Epithelial cell of esophagus (primary cell): ENCODE results near the gene TMEM125.

Source experiments
- DNase-seq: peaks from one replicate; pipeline ENCODE4 v3.0.0; 2010; ENCODE audit warnings: low read depth
- H3K4me3 ChIP-seq: 2 replicates; pipeline ENCODE4 v1.5.1; 2011; ENCODE audit warnings: mild to moderate bottlenecking, low read length, control low read depth
- CTCF ChIP-seq: IDR thresholded peaks from 2 replicates; pipeline ENCODE4 v1.5.1; 2011; ENCODE audit warnings: low read depth, mild to moderate bottlenecking, low read length, control low read depth, inconsistent platforms; ENCODE audit not compliant: insufficient read depth; ENCODE audit errors: missing control alignments

Gene TMEM125

GRCh38 chr1:43256675-43257570, 12.9 kb upstream of the TMEM125 start:
- TF ChIP-seq CTCF = no peak
- no peak for DNase-seq
- H3K4me3 ChIP-seq = no peak overlapping the region

- DNase-seq = no peak
- no peak overlapping the region for H3K4me3 ChIP-seq
- TF ChIP-seq CTCF = no peak
Measured at GRCh38 chr1:43258370-43258769, 11.4 kb upstream of the TMEM125 start.

- DNase-seq = no peak
- H3K4me3 ChIP-seq = no peak overlapping the region
- no peak for TF ChIP-seq CTCF
Measured at GRCh38 chr1:43265431-43265830, 4.4 kb upstream of the TMEM125 start.

GRCh38 chr1:43266881-43267280, 2.9 kb upstream of the TMEM125 start:
- no peak for TF ChIP-seq CTCF
- no peak for DNase-seq
- H3K4me3 ChIP-seq = no peak overlapping the region

GRCh38 chr1:43267291-43267805, 2.4 kb upstream of the TMEM125 start:
- DNase-seq = no peak
- no peak overlapping the region for H3K4me3 ChIP-seq
- no peak for TF ChIP-seq CTCF

GRCh38 chr1:43267818-43268425, 1.9 kb upstream of the TMEM125 start:
- no peak for TF ChIP-seq CTCF
- no peak for DNase-seq

More at GRCh38 chr1:43267818-43268425, 1.9 kb upstream of the TMEM125 start:
- no peak overlapping the region for H3K4me3 ChIP-seq
